Testis (tissue), 2 donors: Measurements from ENCODE around the gene DDX11.
"Not testable (repeated sequence)": the region's sequence is repeated elsewhere in the genome, so short reads cannot be mapped to it uniquely, and the experiment has no call there.

Experiments
- POLR2A ChIP-seq: fragments of 450-650 bp; IDR thresholded peaks from one replicate; pipeline ENCODE4 v1.6.1; 2017; ENCODE audit warnings: antibody characterized with exemption, mild to moderate bottlenecking, moderate library complexity
- TF ChIP-seq, protein P1 (sequence below), 3 experiments: fragments of 450-650 bp in 2 of 3; fragments of 200-600 bp in 1 of 3; sonication (generic) in 1 of 3; IDR thresholded peaks; one replicate each; pipeline ENCODE4 v1.5.1; 2016 to 2019; ENCODE audit warnings: antibody characterized with exemption in 3 of 3, mild to moderate bottlenecking in 2 of 3, moderate library complexity in 1 of 3

DNA sequence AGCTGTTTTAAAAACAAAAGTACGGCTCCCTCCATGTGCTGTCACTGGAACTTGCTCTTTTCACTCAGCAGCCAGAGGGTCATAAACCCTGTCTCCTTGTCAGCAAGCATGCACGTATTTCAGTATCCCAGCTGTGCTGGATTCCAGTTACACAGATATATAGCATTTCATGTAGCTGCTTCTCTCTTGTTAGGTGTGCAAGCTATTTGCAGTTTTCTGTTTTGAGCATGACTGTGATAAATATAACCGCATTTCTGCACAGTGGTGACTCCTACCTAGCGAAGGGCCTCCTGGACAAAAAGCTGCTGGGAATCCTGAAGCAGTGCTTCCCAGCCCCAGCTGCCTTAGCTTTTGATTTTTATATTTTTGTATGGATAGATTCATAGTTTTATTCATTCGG lies 24.7 kb downstream of the DDX11 start:
- TF ChIP-seq POLR2A, result not testable (repeated sequence)
- TF ChIP-seq, protein P1, sequence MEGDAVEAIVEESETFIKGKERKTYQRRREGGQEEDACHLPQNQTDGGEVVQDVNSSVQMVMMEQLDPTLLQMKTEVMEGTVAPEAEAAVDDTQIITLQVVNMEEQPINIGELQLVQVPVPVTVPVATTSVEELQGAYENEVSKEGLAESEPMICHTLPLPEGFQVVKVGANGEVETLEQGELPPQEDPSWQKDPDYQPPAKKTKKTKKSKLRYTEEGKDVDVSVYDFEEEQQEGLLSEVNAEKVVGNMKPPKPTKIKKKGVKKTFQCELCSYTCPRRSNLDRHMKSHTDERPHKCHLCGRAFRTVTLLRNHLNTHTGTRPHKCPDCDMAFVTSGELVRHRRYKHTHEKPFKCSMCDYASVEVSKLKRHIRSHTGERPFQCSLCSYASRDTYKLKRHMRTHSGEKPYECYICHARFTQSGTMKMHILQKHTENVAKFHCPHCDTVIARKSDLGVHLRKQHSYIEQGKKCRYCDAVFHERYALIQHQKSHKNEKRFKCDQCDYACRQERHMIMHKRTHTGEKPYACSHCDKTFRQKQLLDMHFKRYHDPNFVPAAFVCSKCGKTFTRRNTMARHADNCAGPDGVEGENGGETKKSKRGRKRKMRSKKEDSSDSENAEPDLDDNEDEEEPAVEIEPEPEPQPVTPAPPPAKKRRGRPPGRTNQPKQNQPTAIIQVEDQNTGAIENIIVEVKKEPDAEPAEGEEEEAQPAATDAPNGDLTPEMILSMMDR (IDR thresholded peaks at IDR 0.05), result not testable (repeated sequence)
